Stimulated activated CD4-positive, alpha-beta T cell treated with anti-CD3 and anti-CD28 coated beads, Interleukin-2, amount 100 ng/mL, for 24 hours (primary cell): ENCODE data around the gene PASK.

Experiments
- DNase-seq, 2 donors: peaks; one replicate each; pipeline ENCODE4 v3.0.0-alpha.2; 2020

Gene PASK

DNA sequence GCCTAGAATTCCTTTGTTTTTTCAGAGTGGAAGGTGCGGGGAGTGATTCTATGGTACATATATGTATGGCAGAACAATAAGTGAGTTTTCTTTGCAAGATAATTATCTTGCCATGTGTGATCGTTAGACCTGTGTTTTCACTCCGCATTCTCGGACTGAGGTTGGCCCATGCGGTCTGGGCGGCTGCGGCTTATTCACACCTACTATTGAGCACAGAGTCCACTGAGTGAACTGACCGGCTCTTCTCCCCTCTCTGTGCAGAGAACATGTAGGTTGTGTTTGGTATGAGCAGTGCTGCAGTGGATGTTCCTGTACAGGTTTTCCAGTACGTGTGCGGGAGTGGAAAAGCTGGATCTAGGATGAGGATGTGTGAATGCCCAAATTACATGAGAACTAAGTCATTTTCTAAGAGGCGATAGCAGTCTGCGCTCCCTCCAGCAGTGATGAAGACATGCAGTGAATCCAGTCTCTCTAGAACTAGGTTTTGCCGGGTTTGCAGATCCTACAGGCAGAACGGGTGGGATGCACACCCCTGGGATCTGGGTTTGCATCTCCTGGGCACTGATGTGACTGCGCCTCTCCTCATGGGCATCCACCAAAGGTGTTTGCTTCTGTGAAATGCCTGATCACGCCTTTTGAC lies 74.3 kb downstream of the PASK start:
- DNase-seq, result no peak

DNA sequence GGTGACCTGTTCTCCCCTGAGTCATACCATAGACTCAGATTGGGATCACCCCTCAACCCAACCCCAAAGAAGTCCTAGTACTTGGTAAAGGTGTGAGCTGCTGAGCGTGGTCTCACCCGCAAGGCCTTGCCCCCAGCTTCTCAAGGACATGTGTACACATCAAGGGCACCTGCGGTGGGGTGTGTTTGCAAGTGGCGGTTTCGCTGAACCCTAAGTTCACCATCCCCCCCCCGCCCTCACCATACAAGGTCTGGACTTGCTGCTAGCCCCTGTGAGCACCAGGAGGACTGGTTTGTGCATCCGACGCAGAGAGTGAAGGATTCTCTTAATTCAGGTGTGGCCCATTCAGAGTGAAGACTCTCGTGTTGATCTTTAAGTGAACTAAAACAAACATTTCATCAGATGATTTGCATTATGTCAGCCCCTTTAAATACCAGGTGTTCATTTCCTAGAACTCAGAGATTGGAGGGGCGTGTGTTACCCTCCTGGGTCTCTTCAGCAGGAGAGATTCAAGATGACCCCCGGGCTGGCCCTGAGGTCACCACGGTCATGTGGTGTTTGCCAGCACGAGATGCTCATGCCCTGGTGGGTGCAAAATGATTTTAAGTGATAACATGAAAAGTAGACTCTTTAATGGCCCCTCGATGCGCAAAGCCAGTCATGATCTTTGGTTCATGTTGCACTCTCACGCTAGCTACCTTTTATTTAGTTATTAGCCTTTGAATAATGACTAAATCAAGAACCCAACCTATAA lies 75.0 kb downstream of the PASK start:
- DNase-seq, result no peak

DNA sequence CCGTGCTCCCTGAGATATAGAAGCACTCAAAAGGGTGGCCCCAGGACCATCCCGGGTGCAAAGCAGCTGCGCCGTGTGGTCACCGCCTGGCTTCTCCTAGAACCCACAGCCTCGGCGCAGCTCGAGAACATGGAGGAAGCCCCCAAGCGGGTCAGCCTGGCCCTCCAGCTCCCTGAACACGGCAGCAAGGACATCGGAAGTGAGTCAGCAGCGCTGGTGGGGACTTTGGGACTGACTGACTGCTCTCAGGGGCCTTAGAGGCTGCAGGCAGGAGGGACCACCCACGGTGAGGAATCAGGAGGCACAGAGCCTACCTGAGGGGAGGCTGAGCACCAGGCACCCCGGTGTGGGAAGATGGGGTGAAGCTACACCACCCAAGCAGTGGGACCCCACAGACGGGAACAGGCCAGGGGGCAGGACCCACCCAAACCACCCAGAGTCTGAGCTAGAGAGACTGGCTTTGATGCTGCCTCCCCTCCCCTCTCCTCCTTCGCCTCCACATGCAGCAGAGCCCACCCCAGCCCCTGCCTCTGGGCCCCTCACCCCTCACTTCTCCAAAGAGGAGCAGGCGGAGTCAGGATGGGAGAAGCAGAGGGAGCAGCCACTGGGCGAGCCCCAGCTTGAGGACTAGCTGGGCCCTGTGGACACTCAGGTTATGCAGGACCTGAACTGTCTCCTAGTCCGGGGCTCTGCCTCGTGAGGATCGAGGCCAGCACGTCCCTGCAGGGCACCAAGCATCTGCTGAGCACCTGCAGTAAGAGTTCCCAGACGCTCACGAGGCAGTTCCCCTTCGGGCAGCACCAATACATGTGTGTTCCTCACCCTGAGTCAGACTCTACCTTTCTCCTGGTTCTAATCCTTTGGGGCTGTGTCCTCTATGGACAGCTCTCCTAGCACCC lies 75.9 kb downstream of the PASK start:
- no peak for DNase-seq

DNA sequence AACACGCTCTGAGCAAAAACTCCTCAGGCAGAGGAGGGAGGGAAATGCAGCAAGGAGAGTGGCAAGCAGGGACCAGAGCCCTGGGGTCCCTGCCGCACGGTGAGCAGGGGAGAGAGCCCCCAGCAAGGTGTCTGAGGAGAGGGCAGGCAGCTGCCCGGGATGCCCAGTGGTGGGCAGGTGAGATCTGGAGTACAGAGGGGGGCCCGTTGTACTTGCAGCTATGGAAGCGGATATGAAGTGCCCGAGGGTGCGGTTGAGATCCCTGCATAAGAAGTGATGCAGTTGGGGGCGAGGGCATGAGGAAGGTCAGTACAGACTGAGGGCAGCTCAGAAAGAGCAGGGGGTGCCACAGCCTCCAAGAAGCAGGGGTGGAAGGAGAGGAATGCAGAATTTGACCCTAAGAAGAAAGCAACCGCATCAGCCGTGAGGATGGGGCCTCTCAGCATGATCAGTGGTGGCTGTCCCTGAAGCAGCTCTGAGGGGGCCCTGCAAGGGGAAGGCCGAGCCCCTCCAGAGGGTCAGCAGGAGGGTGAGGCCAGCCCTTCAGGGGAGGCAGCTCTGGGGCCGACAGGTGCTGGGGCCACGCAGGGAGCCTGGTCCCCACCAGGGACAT lies 76.6 kb downstream of the PASK start:
- no peak for DNase-seq

DNA sequence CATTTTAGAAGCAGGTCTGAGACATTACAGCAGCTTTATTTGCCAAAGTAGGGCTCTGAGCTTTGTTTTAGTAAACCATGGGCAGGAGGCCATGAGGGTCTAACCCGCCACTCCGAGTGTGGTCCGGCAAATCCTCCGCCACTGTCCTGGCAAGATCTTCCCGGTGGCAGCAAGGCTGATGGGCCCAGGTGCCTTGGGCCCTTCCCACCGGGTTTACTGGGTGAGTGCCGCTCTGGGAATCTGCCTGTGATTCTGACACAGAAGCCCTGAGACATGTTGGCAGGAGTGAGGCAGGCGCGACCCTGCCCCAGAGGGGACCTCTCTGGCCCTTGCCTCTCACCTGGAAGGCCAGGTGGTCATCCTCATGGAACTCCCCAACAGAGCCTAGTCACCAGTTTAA lies 77.1 kb downstream of the PASK start:
- no peak for DNase-seq

DNA sequence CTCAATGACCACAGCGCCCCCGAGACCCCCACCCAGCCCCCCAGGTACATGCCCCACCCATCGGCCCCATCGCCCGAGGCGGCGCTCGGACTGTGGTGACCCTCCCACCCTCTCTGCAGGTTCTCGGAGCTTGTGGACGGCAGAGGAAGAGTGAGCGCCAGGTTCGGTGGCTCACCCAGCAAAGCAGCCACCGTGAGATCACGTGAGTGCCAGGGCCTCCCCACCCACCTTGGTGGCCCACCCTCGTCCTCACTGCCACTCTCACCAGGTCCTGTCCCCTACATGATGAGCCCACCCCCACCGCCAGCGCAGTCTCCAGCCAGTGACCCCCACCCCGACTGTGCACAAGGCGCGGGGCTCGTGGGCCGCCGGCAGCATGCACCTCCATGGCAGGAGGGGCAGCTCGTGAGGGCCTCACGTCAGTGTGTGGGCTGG lies 77.6 kb downstream of the PASK start:
- DNase-seq, result no peak

DNA sequence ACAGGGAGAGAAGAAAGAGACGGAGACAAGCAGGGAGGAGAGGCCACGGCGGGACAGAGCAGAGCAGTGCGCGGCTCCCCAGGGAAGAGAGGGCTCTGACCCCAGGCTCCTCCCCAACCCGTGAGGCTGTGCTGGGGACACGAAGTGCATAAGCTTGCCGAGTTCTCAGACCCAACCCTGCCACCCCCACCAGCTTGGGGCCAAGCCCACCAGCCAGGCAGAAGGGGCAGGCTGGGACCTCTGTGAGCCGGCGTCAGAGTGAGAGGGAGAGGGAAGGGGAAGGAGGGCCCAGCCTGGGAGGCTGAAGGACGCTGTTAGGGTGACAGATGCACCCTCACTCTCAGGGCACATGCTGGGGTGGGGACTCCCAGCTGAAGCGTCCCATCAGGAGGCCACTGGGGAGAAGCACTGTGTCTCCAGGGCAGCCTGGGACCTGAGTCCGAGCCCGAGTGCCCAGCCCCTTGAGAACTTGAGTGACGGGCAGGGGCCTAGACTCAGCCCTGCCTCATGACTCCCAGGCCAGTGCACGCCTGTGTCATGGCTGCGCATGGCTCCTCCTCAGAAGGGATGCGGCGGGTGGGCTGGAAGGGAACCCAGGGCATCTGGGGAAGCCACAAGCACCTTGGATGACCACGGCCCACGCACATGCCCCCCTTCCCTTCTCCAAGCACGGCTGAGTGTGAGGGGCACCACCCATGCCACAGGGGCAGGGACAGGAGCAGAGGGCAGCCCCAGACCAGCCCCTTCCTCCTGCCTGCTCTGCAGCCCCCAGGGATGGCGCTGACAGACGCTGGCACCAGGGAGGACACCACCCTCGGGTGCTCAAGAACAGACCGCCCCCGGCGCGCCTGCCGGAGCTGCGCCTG lies 78.2 kb downstream of the PASK start:
- no peak for DNase-seq

DNA sequence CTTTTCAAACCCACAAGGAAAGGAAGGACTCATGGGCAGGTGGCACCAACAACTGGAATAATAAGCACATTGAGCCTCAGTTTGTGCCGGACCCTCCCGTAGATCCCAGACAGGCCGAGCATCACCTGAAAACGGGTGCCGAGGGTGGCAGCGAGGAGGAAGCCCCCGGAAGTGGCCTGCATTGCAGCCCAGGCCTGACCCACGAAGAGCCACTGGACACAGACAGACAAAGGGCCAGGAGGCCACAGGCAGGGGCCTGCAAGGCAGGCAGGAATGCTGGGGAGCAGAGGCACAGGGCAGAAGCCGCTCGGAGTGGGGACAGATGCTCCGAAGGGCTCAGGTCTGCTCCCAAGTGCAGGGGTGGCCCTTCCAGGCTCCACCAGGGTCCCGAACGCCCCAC lies 78.9 kb downstream of the PASK start:
- DNase-seq, result no peak

DNA sequence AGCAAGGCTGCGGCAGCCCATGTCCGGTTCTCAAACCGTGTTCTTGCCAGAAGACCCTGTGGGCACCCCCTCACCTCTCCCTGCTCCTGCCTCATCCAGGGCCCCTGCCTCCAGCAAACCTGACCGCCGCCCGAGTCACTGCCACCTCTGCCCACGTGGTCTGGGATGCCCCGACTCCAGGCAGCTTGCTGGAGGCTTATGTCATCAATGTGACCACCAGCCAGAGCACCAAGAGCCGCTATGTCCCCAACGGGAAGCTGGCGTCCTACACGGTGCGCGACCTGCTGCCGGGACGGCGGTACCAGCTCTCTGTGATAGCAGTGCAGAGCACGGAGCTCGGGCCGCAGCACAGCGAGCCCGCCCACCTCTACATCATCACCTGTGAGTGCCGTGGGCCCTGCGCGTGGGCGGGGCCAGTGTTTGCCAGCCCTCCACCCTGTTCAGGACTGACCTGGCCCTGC lies 79.4 kb downstream of the PASK start:
- peak in 1 of 2 donors; percentile 15 for DNase-seq

DNA sequence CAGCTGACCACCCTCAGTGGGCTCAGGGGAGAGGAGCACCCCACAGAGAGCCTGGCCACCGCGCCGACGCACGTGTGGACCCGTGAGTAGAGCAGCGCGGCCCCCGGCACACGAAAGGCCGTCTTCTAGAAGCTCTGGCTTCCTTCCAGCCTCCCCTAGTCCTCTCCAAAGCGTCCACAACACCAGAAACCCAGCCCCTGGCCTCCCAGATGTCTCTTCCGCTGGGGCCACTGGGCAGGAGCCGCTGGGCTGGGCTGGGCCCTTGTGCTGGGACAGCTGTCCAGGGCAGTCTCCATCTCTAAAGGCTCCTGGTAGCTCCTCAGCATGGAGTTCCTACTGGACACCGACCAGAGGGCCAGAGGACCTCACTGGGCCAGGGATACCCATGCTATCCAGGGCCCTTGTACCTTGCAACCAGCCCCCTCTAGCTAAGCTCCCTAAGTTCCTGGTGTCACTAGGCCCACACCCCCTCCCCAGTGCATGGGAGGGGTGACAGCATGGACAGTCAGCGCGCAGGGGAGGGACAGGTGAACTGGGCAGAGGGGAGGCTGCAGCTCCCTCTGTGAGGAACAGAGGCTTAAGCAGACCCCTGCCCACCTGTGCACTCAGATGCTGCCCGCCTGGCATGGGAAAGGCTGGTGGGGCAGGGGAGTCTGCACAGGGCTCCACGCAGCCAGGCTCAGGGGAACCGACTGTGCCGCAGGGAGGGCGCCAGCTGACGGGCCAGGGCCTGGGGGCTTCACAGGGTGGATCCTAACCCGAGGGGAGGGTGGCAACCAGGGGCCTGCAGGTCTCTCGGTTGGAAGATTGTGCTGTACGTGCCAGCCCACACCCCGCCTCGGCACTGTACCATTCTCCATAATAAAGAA lies 80.1 kb downstream of the PASK start:
- peak in 1 of 2 donors; percentile 13 for DNase-seq

DNA sequence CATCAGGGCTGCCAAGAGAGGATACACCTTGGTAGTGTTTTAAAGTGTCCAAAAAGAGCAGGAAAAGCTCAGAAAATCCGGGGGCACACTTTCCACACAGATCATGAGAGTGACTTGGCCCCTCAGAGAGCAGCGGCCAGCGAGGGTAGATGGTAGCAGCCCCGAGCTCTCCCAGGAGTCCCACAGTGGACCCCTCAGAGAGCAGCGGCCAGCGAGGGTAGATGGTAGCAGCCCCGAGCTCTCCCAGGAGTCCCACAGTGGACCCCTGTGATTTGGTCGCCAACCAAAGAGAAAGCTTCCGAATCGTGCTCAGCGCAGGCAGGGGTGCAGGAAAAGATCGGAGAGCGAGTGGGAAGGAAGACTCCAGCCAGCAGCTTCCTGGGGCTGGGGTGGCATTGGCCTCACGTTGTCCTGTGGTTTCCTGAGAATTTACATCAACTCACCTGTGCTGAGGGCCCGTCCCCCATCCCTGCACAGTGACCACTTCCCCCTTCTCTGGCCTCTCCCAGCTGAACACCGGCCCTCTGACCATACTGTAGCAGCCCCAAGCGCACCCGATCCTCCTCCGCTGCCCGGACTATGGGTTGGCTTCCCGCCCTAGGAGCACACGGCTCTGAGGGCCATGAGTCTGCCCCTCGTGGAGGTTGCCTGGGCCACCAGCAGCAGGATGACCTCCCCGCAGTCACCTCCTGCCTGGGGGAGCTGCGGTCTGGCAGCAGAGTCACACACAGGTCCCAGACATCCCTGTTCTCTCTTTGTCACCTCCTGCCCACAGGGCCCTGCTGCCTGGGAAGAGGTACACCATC lies 80.9 kb downstream of the PASK start:
- DNase-seq, result peak in 1 of 2 donors; percentile 14

DNA sequence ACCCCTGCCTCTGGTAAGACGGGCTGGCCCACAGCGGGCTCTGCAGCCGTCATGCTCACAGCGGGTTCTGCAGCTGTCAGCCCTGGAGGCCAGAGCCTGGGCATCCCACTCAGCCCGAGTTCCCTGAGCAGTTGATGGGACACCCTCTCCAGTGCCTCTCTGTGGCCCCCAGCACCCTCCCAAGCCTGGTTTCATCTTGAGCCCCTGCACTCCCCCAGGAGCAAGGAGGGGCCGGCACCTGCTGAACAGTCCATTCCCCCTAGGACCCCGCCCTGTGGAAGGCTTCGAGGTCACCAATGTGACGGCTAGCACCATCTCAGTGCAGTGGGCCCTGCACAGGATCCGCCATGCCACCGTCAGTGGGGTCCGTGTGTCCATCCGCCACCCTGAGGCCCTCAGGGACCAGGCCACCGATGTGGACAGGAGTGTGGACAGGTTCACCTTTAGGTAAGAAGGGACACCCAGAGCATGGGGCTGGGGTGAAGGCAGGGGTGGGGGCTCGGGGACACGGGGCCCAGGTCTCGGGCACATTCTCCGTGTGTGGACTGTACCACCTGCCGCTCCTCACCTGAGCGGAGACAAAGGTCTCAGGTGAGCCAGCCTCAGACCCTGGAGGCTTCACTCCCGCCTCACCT lies 81.7 kb downstream of the PASK start:
- no peak for DNase-seq

DNA sequence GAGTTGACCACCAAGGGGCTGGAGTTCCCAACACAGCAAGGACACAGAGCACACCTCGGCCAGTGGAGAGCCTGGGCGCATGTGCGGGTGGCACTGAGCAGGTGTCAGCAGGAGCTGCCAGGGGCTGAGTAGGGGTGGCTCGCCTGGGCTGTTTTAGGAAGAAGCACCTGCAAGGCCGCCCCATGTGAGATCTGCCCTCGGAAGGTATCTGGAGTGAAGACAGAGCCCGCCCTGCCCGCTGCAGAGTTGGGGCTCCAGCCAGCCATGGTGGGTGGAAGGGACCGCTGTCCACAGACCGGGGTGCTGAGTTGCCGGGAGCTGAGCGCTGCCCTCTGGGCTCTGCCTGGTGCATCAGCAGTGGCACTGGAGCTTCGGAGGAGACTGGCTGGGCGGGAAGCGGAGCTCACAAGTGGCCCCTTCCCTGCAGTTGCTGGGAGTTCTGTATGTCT lies 82.4 kb downstream of the PASK start:
- DNase-seq, result no peak

DNA sequence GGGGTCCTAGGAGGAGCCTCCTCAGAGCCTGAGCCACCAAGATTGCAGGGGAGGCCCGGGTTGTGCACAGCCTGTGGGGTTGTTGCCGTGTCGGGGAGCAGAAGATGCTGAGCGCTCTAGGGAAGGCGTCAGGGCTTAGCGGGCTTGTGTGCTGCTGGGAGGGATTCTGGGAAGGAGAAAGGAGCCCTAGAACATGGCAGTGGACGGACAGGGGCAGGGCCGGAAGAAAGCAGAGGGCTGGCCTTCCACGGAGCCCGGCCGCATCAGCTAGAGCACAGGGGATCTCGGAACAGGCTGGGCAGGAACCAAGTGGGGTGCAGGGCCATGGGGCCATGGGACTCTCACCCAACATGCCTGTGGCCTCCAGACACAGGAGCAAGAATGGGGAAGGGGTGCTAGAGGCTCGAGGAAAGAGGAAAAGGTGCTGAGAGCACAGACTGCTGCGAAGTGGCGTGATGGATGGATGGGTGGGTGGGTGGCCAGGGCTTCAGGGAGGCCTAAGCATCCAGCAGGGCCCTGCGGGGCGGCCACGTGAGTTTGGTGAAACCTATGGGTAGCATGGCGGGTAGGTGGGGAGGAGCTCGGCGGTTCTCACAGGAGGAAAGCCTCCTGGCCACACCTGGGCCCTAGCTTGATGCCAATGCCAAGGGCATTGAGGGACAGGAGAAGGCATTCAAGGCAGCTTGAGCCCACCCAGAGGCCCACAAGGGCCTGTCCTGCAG lies 82.9 kb downstream of the PASK start:
- DNase-seq, result no peak

DNA sequence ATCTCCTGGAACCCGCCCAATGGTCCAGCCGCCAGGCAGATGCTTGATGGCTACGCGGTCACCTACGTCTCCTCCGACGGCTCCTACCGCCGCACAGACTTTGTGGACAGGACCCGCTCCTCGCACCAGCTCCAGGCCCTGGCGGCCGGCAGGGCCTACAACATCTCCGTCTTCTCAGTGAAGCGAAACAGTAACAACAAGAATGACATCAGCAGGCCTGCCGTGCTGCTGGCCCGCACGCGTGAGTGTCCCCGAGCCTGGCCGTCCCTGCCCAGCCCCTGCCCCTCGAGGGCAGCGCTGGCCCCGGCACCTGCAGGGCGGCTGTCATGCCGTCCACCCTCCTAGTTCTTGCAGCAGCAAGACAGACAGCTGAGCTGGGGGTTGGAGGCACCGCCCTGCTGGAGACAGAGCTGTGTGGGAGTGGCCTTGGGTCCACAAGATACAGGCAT lies 83.9 kb downstream of the PASK start:
- DNase-seq, result no peak

DNA sequence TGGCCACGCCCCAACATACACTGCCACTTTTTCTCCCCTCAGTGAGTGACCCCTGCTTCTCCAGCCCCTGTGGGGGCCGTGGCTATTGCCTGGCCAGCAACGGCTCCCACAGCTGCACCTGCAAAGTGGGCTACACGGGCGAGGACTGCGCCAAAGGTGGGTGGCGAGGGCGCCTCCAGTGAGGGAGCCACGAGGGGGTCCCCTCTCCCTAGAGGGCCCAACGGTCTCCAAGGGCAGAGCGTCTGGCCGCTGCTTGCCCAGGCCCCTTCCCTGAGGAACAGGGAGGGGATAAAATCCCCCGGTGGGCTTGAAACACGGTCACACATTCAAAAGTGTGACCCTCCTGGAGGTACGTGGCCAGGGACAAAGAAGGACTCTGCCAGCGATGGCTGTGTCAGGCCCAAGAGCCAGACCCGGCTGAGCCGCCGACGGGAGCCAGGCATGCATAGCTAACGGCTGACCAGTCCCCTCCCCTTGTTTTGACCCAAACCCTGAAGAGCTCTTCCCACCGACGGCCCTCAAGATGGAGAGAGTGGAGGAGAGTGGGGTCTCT lies 84.4 kb downstream of the PASK start:
- DNase-seq, result no peak

DNA sequence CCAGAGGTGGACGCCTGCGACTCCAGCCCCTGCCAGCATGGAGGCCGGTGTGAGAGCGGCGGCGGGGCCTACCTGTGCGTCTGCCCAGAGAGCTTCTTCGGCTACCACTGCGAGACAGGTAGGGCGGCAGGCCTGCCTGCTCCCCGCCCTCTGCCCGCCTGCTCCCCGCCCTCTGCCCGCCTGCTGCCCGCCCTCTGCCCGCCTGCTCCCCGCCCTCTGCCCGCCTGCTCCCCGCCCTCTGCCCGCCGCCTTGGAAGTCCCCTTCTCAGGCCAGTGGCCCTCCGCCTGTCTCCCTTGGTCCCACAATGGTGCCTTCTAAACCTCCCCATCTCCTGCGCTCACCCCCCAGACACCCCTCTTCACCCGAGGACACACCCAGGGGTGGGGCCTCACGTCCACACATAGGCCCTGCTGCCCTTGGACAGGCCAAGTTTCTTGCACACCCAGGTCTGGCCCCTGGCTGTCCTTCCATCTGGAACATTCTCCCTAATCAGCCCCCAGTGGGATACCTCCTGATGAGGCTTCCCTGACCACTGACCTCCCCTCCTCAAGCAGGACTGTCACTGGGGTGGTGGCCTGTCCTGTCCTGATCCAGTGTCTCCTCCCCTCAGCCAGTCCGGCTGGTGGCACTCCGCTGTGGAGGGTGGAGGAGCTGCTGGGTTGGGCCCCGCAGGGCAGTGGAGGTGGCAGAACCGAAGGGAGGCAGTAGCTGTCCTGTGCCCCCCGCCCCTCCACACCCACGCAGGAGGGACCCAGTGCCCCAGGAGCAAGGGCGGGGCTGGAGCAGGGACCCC lies 85.1 kb downstream of the PASK start:
- DNase-seq, result peak; percentile 30 to 55

DNA sequence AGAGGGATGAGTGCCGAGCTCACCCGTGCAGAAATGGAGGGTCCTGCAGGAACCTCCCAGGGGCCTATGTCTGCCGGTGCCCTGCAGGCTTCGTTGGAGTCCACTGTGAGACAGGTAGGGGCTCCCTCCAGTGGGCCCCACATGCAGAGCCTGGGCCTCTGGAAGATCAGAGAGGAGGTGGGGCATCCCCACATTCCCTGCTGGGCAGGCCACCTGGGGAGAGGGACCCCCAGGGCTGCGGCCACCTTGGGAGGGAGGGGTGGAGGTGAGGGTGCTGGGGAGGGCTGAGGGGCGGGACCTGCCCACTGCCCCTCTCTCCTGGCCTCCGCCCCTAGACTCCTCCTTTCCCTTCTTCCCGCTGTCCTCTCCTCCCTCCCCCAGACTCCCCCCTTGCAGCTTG lies 85.7 kb downstream of the PASK start:
- DNase-seq, result no peak
